ENCODE results near the gene LSM3. TPM values are rescaled to one million over a fixed set of nuclear protein-coding genes. Genes with fewer than 3 reads are reported as not detected.
A peak's percentile ranks its signal among the peaks of the same experiment; 100 is the strongest.

LSM3 gene
- polyA plus RNA-seq, result 10 to 100 TPM in 1 of 2 donors, 1 to 10 TPM in 1; 5.3 to 10.8 TPM

DNA sequence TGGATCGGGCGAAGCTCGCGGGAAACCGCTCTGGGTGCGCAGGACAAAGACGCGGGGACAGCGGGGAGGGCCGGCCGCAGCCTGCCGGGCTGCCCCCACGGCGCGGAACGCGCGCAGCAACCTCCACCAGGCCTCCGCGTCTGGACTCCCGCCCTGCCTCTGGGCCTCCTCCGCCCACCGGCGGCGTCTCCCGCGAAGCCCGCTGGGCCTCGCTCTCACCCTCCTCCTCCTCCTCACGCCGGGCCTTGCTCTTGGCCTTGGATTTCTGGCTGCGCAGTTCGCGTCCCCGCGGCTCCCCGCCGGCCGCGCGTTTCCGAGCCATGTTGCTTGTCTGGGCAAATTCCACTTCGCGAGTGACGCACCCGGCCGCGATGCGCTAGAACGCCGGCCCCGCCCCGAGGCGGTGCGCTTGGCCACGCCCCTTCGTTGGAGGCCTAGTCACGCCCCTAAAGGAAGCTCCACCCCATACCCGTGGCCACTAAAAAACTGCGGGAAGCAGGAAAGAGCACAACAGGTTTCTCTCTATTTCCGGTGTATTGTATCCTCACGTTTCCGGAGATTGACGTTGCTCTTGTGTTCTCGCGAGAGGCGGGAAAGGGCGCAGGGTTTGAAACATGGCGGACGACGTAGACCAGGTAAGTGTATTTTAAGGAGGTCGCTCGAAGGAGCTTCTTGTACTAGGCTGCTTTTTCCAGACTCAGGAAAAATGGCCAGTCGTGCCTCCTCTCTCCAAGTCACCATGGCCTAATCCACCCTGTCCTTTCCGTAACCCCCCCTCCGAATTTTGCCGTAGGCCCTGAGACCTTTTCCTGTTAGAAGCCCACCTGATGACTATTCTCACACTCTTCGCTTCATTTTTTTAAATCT lies at the start of gene LSM3, which contains the start of gene XPC:
TSS of gene LSM3 (plus strand) at position 571 of the 867 bp plus-strand sequence. CDS start at position 615, 44 bp downstream.
TSS of gene XPC (minus strand) at position 355 of the 867 bp plus-strand sequence. CDS start at position 322, 33 bp downstream.
- Histone ChIP-seq H3K27ac (ENCODE audit: low read depth in 2 of 2, low read length in 1 of 2) (peak within 1 kb of the TSS; percentile 96 to 98), H3K27me3 (ENCODE audit: control insufficient read depth in 1 of 2, insufficient read depth in 2 of 2, low read length in 2 of 2) (no peaks in the 10 kb centered on the region), H3K36me3 (ENCODE audit: control insufficient read depth in 2 of 2, insufficient read depth in 2 of 2, low read length in 1 of 2) (no peaks in the 10 kb centered on the region), H3K4me3 (ENCODE audit: low read depth in 1 of 2, low read length in 2 of 2) (peak within 1 kb of the TSS; percentile 77 to 90), H3K9me3 (ENCODE audit: control insufficient read depth in 2 of 2, insufficient read depth in 1 of 2, low read depth in 1 of 2, low read length in 1 of 2) (no peaks in the 10 kb centered on the region), H3K4me1 (ENCODE audit: control insufficient read depth in 2 of 2, insufficient read depth in 2 of 2, low read length in 1 of 2) (no peaks in the 10 kb centered on the region)
- WGBS, 2 donors, result 0% methylated on average over 64 to 78 of the region's 78 CpGs

DNA sequence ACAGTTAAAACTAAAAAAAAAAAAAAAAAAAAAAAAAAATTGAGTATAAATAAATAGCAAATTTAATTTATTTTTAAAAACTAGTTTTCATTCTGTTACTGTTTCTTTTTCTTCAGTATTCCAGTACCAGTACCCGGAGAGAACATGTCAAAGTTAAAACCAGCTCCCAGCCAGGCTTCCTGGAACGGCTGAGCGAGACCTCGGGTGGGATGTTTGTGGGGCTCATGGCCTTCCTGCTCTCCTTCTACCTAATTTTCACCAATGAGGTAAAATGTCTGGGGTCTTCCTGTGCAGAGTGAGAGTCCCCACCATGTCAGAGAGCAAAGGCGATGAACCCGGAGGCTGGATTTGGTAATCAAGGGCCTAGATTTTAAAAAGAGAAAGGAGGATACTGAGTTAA lies 49.3 kb upstream of the LSM3 start:
- 97 to 98% methylated on average over 6 of the region's 6 CpGs for WGBS, 2 donors
- no peaks in the 10 kb centered on the region for H3K9me3 ChIP-seq (ENCODE audit: control insufficient read depth in 2 of 2, insufficient read depth in 1 of 2, low read depth in 1 of 2, low read length in 1 of 2)
- H3K27me3 ChIP-seq (ENCODE audit: control insufficient read depth in 1 of 2, insufficient read depth in 2 of 2, low read length in 2 of 2), result no peaks in the 10 kb centered on the region
- peaks cover 20 to 52% of the 10 kb centered on the region in 2 donors for H3K36me3 ChIP-seq (ENCODE audit: control insufficient read depth in 2 of 2, insufficient read depth in 2 of 2, low read length in 1 of 2)
- peaks cover 3 to 22% of the 10 kb centered on the region in 2 donors for H3K4me1 ChIP-seq (ENCODE audit: control insufficient read depth in 2 of 2, insufficient read depth in 2 of 2, low read length in 1 of 2)
- H3K4me3 ChIP-seq (ENCODE audit: low read depth in 1 of 2, low read length in 2 of 2), result no peak overlapping the region
- no peak overlapping the region for H3K27ac ChIP-seq (ENCODE audit: low read depth in 2 of 2, low read length in 1 of 2)

DNA sequence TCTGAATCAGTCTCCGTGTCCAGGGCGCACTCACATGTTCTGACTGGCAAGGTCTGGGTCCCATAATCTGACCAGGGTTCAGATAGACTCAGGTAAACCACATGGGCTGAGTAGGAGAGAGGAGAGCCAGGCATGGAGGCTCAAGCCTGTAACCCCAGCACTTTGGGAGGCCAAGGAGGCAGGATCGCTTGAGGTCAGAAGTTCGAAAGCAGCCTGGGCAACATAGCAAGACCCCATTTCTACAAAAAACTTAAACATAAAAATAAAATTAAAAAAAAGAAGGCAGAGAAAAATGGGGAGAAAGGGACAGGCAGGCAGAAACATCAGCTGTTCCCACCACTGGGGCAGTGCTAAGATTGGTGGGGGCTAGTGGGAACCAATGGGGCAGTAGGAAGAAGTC lies 48.4 kb upstream of the LSM3 start:
- 94 to 96% methylated on average over 4 of the region's 4 CpGs for whole genome bisulfite sequencing, 2 donors
- no peaks in the 10 kb centered on the region for H3K27me3 ChIP-seq (ENCODE audit: control insufficient read depth in 1 of 2, insufficient read depth in 2 of 2, low read length in 2 of 2)
- H3K4me3 ChIP-seq (ENCODE audit: low read depth in 1 of 2, low read length in 2 of 2), result no peak overlapping the region
- H3K4me1 ChIP-seq (ENCODE audit: control insufficient read depth in 2 of 2, insufficient read depth in 2 of 2, low read length in 1 of 2), result peaks cover 3 to 22% of the 10 kb centered on the region in 2 donors
- H3K36me3 ChIP-seq (ENCODE audit: control insufficient read depth in 2 of 2, insufficient read depth in 2 of 2, low read length in 1 of 2), result peaks cover 27 to 61% of the 10 kb centered on the region in 2 donors
- no peaks in the 10 kb centered on the region for H3K9me3 ChIP-seq (ENCODE audit: control insufficient read depth in 2 of 2, insufficient read depth in 1 of 2, low read depth in 1 of 2, low read length in 1 of 2)
- no peak overlapping the region for H3K27ac ChIP-seq (ENCODE audit: low read depth in 2 of 2, low read length in 1 of 2)

DNA sequence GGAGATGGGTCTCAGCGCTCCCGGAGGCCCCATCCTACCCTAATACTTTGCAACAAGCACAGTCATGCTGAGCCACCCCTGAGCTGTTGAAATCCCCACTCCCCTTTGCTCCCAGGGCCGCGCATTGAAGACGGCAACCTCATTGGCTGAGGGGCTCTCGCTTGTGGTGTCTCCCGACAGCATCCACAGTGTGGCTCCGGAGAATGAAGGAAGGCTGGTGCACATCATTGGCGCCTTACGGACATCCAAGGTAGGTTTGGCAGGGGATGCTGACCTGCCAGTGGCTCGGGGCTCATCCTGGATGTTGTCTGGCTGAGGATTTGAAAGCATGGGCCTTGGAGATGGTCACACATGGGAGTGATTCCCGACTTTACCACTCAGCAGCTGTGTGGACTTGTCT lies 47.9 kb upstream of the LSM3 start:
- Histone ChIP-seq H3K4me1 (ENCODE audit: control insufficient read depth in 2 of 2, insufficient read depth in 2 of 2, low read length in 1 of 2) (peaks cover 3 to 22% of the 10 kb centered on the region in 2 donors), H3K4me3 (ENCODE audit: low read depth in 1 of 2, low read length in 2 of 2) (no peak overlapping the region), H3K9me3 (ENCODE audit: control insufficient read depth in 2 of 2, insufficient read depth in 1 of 2, low read depth in 1 of 2, low read length in 1 of 2) (no peaks in the 10 kb centered on the region), H3K27ac (ENCODE audit: low read depth in 2 of 2, low read length in 1 of 2) (no peak overlapping the region), H3K36me3 (ENCODE audit: control insufficient read depth in 2 of 2, insufficient read depth in 2 of 2, low read length in 1 of 2) (peaks cover 27 to 66% of the 10 kb centered on the region in 2 donors), H3K27me3 (ENCODE audit: control insufficient read depth in 1 of 2, insufficient read depth in 2 of 2, low read length in 2 of 2) (no peaks in the 10 kb centered on the region)
- WGBS, 2 donors, result 97% methylated on average over 12 of the region's 12 CpGs

DNA sequence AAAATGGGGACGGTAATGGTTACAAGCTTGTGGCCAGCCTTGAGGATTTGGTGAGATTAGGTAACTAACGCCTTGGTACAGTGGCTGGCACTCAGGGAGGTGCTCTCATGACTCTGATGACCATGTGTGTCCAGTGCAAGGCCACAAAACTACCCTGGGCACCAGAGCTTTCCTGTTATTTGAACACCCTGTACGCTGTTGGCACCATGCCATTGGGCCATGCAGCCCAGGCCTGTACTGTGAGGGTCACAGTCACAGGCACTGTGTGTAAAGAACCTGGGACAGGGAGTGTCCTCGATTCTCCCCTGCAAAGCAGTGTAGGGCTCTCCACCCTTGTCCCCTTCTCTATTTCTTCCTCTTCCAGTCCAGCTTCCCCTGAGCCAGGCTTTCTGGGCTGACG lies 47.5 kb upstream of the LSM3 start:
- H3K27me3 ChIP-seq (ENCODE audit: control insufficient read depth in 1 of 2, insufficient read depth in 2 of 2, low read length in 2 of 2), result no peaks in the 10 kb centered on the region
- 77 to 80% methylated on average over 5 of the region's 5 CpGs for WGBS, 2 donors
- H3K4me3 ChIP-seq (ENCODE audit: low read depth in 1 of 2, low read length in 2 of 2), result no peak overlapping the region
- peaks cover 3 to 18% of the 10 kb centered on the region in 2 donors for H3K4me1 ChIP-seq (ENCODE audit: control insufficient read depth in 2 of 2, insufficient read depth in 2 of 2, low read length in 1 of 2)
- H3K9me3 ChIP-seq (ENCODE audit: control insufficient read depth in 2 of 2, insufficient read depth in 1 of 2, low read depth in 1 of 2, low read length in 1 of 2), result no peaks in the 10 kb centered on the region
- no peak overlapping the region for H3K27ac ChIP-seq (ENCODE audit: low read depth in 2 of 2, low read length in 1 of 2)
- H3K36me3 ChIP-seq (ENCODE audit: control insufficient read depth in 2 of 2, insufficient read depth in 2 of 2, low read length in 1 of 2), result peaks cover 27 to 69% of the 10 kb centered on the region in 2 donors

DNA sequence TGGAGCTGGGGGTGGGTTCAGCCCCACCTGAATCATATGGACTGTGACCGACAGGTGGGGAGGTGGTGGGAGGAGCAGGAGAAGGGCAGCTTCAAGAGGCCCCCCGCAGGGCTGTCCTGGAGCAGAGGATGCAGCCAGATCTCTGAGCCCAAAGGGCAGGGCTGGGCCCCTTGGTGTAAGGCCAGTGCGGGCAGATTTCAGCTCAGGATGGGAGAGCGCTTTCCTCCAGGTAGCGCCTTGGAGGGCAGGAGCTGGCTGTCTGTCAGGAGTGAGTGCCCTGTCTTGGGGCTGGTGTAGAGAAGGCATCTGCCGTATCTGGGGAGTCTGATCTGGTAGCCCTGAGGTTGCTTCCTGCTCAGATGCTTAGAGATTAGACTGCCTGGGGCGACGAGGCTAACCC lies 46.5 kb upstream of the LSM3 start:
- H3K4me1 ChIP-seq (ENCODE audit: control insufficient read depth in 2 of 2, insufficient read depth in 2 of 2, low read length in 1 of 2), result peaks cover 2 to 20% of the 10 kb centered on the region in 2 donors
- 88 to 89% methylated on average over 8 of the region's 8 CpGs for WGBS, 2 donors
- H3K36me3 ChIP-seq (ENCODE audit: control insufficient read depth in 2 of 2, insufficient read depth in 2 of 2, low read length in 1 of 2), result peaks cover 27 to 71% of the 10 kb centered on the region in 2 donors
- no peaks in the 10 kb centered on the region for H3K27me3 ChIP-seq (ENCODE audit: control insufficient read depth in 1 of 2, insufficient read depth in 2 of 2, low read length in 2 of 2)
- no peak overlapping the region for H3K4me3 ChIP-seq (ENCODE audit: low read depth in 1 of 2, low read length in 2 of 2)
- H3K27ac ChIP-seq (ENCODE audit: low read depth in 2 of 2, low read length in 1 of 2), result no peak overlapping the region
- H3K9me3 ChIP-seq (ENCODE audit: control insufficient read depth in 2 of 2, insufficient read depth in 1 of 2, low read depth in 1 of 2, low read length in 1 of 2), result no peaks in the 10 kb centered on the region

DNA sequence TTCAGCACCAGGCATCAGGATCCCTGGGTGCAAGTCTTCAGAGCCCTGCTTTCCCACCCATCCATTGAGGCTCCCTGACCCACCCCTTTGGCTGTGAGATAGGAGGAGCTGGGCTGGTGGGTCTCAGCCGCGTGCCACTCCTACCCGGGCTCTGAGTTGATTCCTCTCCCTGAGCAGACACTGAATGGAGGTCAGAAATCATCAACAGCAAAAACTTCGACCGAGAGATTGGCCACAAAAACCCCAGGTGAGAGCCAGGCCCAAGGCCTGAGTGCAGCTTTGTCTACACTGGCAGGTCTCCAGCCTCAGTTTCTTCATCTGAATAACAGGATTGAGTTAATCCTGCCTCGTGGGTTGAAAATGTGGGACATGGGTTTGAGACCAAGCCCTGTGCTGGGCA lies 45.9 kb upstream of the LSM3 start:
- Histone ChIP-seq H3K4me3 (ENCODE audit: low read depth in 1 of 2, low read length in 2 of 2) (no peak overlapping the region), H3K9me3 (ENCODE audit: control insufficient read depth in 2 of 2, insufficient read depth in 1 of 2, low read depth in 1 of 2, low read length in 1 of 2) (no peaks in the 10 kb centered on the region), H3K36me3 (ENCODE audit: control insufficient read depth in 2 of 2, insufficient read depth in 2 of 2, low read length in 1 of 2) (peaks cover 27 to 70% of the 10 kb centered on the region in 2 donors), H3K27me3 (ENCODE audit: control insufficient read depth in 1 of 2, insufficient read depth in 2 of 2, low read length in 2 of 2) (no peaks in the 10 kb centered on the region), H3K4me1 (ENCODE audit: control insufficient read depth in 2 of 2, insufficient read depth in 2 of 2, low read length in 1 of 2) (peaks cover 6 to 15% of the 10 kb centered on the region in 2 donors), H3K27ac (ENCODE audit: low read depth in 2 of 2, low read length in 1 of 2) (no peak overlapping the region)
- 84 to 94% methylated on average over 6 of the region's 6 CpGs for WGBS, 2 donors

DNA sequence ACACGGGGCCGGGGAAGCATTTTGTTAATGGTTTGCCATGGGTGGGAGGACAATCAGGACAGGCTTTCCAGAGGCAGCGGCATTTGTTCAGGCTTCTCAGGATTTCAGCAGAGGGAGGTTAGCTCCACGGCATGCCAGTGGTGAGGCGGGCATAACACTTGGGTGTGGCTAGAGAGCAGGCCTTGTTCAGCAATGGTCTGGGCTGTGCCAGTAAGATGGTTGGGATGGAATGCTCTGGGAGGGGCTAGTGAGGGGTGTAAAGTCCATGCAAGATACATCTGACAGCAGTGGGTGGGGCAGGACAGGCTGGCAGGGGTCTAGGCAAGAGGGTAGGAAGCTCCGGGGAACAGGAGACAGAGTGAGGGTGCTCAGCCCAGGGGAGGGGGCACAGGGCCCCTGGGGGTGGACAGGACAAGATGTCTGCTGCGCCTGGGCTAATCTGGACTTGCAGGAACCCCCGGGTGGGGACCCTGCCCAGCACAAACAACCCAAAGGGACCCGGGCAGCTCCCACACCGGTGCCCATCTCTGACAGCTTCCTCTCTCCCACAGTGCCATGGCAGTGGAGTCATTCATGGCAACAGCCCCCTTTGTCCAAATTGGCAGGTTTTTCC lies 45.3 kb upstream of the LSM3 start:
- peaks cover 8 to 11% of the 10 kb centered on the region in 2 donors for H3K4me1 ChIP-seq (ENCODE audit: control insufficient read depth in 2 of 2, insufficient read depth in 2 of 2, low read length in 1 of 2)
- peaks cover 24 to 68% of the 10 kb centered on the region in 2 donors for H3K36me3 ChIP-seq (ENCODE audit: control insufficient read depth in 2 of 2, insufficient read depth in 2 of 2, low read length in 1 of 2)
- no peaks in the 10 kb centered on the region for H3K9me3 ChIP-seq (ENCODE audit: control insufficient read depth in 2 of 2, insufficient read depth in 1 of 2, low read depth in 1 of 2, low read length in 1 of 2)
- H3K27ac ChIP-seq (ENCODE audit: low read depth in 2 of 2, low read length in 1 of 2), result no peak overlapping the region
- H3K4me3 ChIP-seq (ENCODE audit: low read depth in 1 of 2, low read length in 2 of 2), result no peak overlapping the region
- 79 to 88% methylated on average over 10 of the region's 10 CpGs for WGBS, 2 donors
- no peaks in the 10 kb centered on the region for H3K27me3 ChIP-seq (ENCODE audit: control insufficient read depth in 1 of 2, insufficient read depth in 2 of 2, low read length in 2 of 2)

DNA sequence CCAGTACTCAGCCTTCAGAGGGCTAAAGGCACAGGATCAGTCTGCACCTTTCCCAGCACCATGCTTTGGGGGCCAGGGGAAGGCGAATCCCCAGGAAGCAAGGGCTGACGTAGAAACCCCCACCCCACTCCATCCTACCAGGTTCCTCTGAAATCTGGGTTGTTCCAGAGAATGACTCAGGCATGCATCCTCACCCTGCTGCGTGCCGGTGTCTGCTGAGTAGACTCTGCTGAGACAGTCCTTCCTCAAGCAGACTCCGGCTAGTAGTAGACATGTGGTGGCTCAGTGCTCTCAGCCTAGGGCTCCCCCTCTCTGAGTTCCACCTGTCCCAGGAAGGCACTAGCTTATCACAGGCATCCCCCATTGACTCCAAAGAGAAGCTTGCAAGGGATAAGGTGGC lies 44.7 kb upstream of the LSM3 start:
- no peaks in the 10 kb centered on the region for H3K27me3 ChIP-seq (ENCODE audit: control insufficient read depth in 1 of 2, insufficient read depth in 2 of 2, low read length in 2 of 2)
- H3K36me3 ChIP-seq (ENCODE audit: control insufficient read depth in 2 of 2, insufficient read depth in 2 of 2, low read length in 1 of 2), result peaks cover 19 to 74% of the 10 kb centered on the region in 2 donors
- no peak overlapping the region for H3K4me3 ChIP-seq (ENCODE audit: low read depth in 1 of 2, low read length in 2 of 2)
- H3K27ac ChIP-seq (ENCODE audit: low read depth in 2 of 2, low read length in 1 of 2), result no peak overlapping the region
- WGBS, 2 donors, result 92 to 94% methylated on average over 5 of the region's 5 CpGs
- H3K4me1 ChIP-seq (ENCODE audit: control insufficient read depth in 2 of 2, insufficient read depth in 2 of 2, low read length in 1 of 2), result peaks cover 8 to 11% of the 10 kb centered on the region in 2 donors
- H3K9me3 ChIP-seq (ENCODE audit: control insufficient read depth in 2 of 2, insufficient read depth in 1 of 2, low read depth in 1 of 2, low read length in 1 of 2), result no peaks in the 10 kb centered on the region

Measured in esophagus (tissue), 2 donors.